Measurements from ENCODE around the gene CDH4. TPM values are rescaled to one million over a fixed set of nuclear protein-coding genes. Genes with fewer than 3 reads are reported as not detected.

The CDH4 gene
- total and polyA plus RNA-seq, 2 donors (not counting 3 experiments of a cell fraction or from before 2014, with no cell fraction given), result 0.17 to 0.51 TPM

DNA sequence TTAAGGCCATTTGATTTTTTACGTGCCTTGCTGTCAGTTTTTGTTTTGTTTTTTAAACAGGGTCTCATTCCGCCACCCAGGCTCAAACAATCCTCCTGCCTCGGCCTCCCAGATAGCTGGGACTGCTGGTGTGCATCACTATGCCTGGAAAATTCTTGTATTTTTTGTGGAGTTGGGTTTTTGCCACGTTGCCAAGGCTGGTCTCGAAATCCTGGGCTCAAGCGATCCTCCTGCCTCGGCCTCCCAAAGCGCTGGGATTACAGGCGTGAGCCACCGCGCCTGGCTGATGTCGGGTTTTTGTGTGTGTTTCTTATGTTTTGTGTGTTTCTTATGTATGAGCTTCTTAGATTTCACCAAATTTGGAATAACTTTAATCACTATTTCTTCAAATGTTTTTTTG lies 708.8 kb downstream of the CDH4 start:
- Histone ChIP-seq H3K27ac (ENCODE audit: insufficient read depth, low read depth, low read length) (no peak overlapping the region), H3K9ac (replicated peaks; ENCODE audit: extremely low read depth, insufficient read depth, low read length) (no peak overlapping the region), H3K4me3 (replicated peaks in 1 of 3; ENCODE audit: insufficient read depth in 1 of 3, low read depth in 1 of 3, low read length in 3 of 3) (no peak overlapping the region), H4K20me1 (replicated peaks; ENCODE audit: control insufficient read depth, extremely low read depth, insufficient read depth, low read length) (no peaks in the 10 kb centered on the region), H3K4me2 (ENCODE audit: insufficient read depth, low read length) (no peak overlapping the region), H3K9me3 (replicated peaks; ENCODE audit: control insufficient read depth, insufficient read depth, low read length) (no peaks in the 10 kb centered on the region), H3K27me3 (ENCODE audit: control insufficient read depth in 2 of 2, insufficient read depth in 2 of 2, low read length in 2 of 2) (peaks cover 3 to 8% of the 10 kb centered on the region in 2 experiments), H3K79me2 (ENCODE audit: control insufficient read depth, insufficient read depth, low read length) (no peaks in the 10 kb centered on the region), H3K36me3 (ENCODE audit: control insufficient read depth in 2 of 2, extremely low read depth in 1 of 2, insufficient read depth in 2 of 2, low read length in 2 of 2) (no peaks in the 10 kb centered on the region), H2AFZ (ENCODE audit: low read depth, low read length) (no peak overlapping the region), H3K9me1 (replicated peaks; ENCODE audit: control insufficient read depth, extremely low read depth, insufficient read depth, low read length) (no peaks in the 10 kb centered on the region), H3K4me1 (ENCODE audit: control insufficient read depth, extremely low read depth, insufficient read depth, low read length) (no peaks in the 10 kb centered on the region)
- dilution Hi-C loops (cut with MboI; ENCODE audit: extremely low pct_ligation_motif_present, low sequenced_read_pairs), result no loop called here
- CTCF ChIA-PET, result no interaction called here
- POLR2A ChIA-PET, result no interaction called here
- no TSS peak for BruUV-seq (replicated peaks)
- FAIRE-seq, result no peak
- intact Hi-C loops (cut with micrococcal nuclease), result no loop called here
- DNase-seq (ENCODE audit: low read depth, low spot score), result no peak
- TF ChIP-seq JUN (IDR thresholded peaks at IDR 0.05; ENCODE audit: borderline replicate concordance, insufficient read depth, insufficient read length, low read depth), result no peak
- TF ChIP-seq POLR2A (IDR thresholded peaks at IDR 0.05; ENCODE audit: low read depth, low read length), result no peak
- no peak for TF ChIP-seq FOS (IDR thresholded peaks at IDR 0.05; ENCODE audit: borderline replicate concordance, insufficient read depth, low read length)
- TF ChIP-seq EZH2 (IDR thresholded peaks at IDR 0.05; ENCODE audit: borderline replicate concordance, low read depth, low read length, severe bottlenecking), result no peak
- no peak for TF ChIP-seq GATA2 (IDR thresholded peaks at IDR 0.05; ENCODE audit: insufficient read depth, insufficient read length, low read depth, low read length)
- no peak for TF ChIP-seq MYC (IDR thresholded peaks at IDR 0.05; ENCODE audit: low read depth, low read length)
- TF ChIP-seq, protein P1, sequence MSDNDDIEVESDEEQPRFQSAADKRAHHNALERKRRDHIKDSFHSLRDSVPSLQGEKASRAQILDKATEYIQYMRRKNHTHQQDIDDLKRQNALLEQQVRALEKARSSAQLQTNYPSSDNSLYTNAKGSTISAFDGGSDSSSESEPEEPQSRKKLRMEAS (IDR thresholded peaks at IDR 0.05; ENCODE audit: insufficient read depth, insufficient read length), result no peak
- TF ChIP-seq, protein P2, sequence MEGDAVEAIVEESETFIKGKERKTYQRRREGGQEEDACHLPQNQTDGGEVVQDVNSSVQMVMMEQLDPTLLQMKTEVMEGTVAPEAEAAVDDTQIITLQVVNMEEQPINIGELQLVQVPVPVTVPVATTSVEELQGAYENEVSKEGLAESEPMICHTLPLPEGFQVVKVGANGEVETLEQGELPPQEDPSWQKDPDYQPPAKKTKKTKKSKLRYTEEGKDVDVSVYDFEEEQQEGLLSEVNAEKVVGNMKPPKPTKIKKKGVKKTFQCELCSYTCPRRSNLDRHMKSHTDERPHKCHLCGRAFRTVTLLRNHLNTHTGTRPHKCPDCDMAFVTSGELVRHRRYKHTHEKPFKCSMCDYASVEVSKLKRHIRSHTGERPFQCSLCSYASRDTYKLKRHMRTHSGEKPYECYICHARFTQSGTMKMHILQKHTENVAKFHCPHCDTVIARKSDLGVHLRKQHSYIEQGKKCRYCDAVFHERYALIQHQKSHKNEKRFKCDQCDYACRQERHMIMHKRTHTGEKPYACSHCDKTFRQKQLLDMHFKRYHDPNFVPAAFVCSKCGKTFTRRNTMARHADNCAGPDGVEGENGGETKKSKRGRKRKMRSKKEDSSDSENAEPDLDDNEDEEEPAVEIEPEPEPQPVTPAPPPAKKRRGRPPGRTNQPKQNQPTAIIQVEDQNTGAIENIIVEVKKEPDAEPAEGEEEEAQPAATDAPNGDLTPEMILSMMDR (IDR thresholded peaks at IDR 0.05; ENCODE audit: extremely low read depth in 1 of 2, insufficient read depth in 1 of 2, low read depth in 1 of 2, low read length in 2 of 2), result no peak
- TF ChIP-seq POLR2AphosphoS5 (IDR thresholded peaks at IDR 0.05; ENCODE audit: insufficient read depth, low read depth, low read length), result no peak

All from endothelial cell of umbilical vein (primary cell).